Activated CD4-positive, alpha-beta T cell treated with anti-CD3 and anti-CD28 coated beads, Interleukin-2, amount 10 ng/mL, durations not matched to agents 7 days and 5 days (primary cell): ENCODE measurements around the gene SNX32. TPM values are rescaled to one million over a fixed set of nuclear protein-coding genes. Genes with fewer than 3 reads are reported as not detected.

Experiments used
- CTCF ChIA-PET: fragments of 350-600 bp; sonication (Branson Sonifier 250); formaldehyde crosslinking; loops from one replicate; lab custom pipeline; 2021; ENCODE audit warnings: antibody characterized with exemption; lab: Charles Lee
- POLR2A ChIA-PET: fragments of 350-600 bp; sonication (Branson Sonifier 250); formaldehyde crosslinking; loops from one replicate; lab custom pipeline; 2021; ENCODE audit warnings: antibody characterized with exemption; lab: Charles Lee
- DNase-seq: peaks from one replicate; pipeline ENCODE4 v3.0.0-alpha.2; 2020
- H3K27ac Mint-ChIP-seq: one replicate; pipeline ENCODE4 v1.8.0; 2021; ENCODE audit warnings: mild to moderate bottlenecking, moderate library complexity, mixed read lengths
- H3K27me3 Mint-ChIP-seq: one replicate; pipeline ENCODE4 v1.8.0; 2021; ENCODE audit warnings: mixed read lengths
- H3K36me3 Mint-ChIP-seq: one replicate; pipeline ENCODE4 v1.8.0; 2021; ENCODE audit warnings: low read depth, mixed read lengths
- H3K4me1 Mint-ChIP-seq: one replicate; pipeline ENCODE4 v1.8.0; 2021; ENCODE audit warnings: mixed read lengths
- H3K4me3 Mint-ChIP-seq: one replicate; pipeline ENCODE4 v1.8.0; 2021; ENCODE audit warnings: mild to moderate bottlenecking, moderate library complexity, mixed read lengths
- H3K9me3 Mint-ChIP-seq: one replicate; pipeline ENCODE4 v1.8.0; 2021; ENCODE audit warnings: mixed read lengths
- total RNA-seq, 2 experiments: library from RNA; stranded (reverse); gene quantifications; one replicate each; pipeline ENCODE4 v1.2.3, GENCODE V29; 2021

Gene SNX32
- total RNA-seq, 2 experiments from 2014 or later: 2.1 to 2.2 TPM

- DNase-seq: no peak
- peaks cover 8% of the 10 kb centered on the region for H3K4me1 Mint-ChIP-seq
- H3K27ac Mint-ChIP-seq: no peak overlapping the region
- H3K9me3 Mint-ChIP-seq: no peaks in the 10 kb centered on the region
- H3K4me3 Mint-ChIP-seq: no peak overlapping the region
- H3K27me3 Mint-ChIP-seq: peaks cover 34% of the 10 kb centered on the region
- POLR2A ChIA-PET: no interaction called here
- CTCF ChIA-PET: interaction anchor here (1.3 to 6.9 kb wide), 5 partner anchors 8 to 70 kb away, joined by 3 to 73 read pairs (median 6); partner anchors contain the start of gene AP5B1
- H3K36me3 Mint-ChIP-seq: peaks cover 2% of the 10 kb centered on the region
These were observed 42.0 kb upstream of the SNX32 start for GRCh38 chr11:65791719-65792213.

GRCh38 chr11:65792456-65792855, 41.3 kb upstream of the SNX32 start:
- ChIA-PET CTCF (interaction anchor here (1.0 to 6.9 kb wide), 6 partner anchors 9 to 69 kb away, joined by 3 to 73 read pairs (median 6); partner anchors contain the start of genes AP5B1 and MUS81), POLR2A (no interaction called here)
- Mint-ChIP-seq H3K36me3 (peaks cover 2% of the 10 kb centered on the region), H3K27me3 (peaks cover 29% of the 10 kb centered on the region), H3K27ac (no peak overlapping the region), H3K4me1 (peaks cover 6% of the 10 kb centered on the region), H3K9me3 (no peaks in the 10 kb centered on the region), H3K4me3 (no peak overlapping the region)
- DNase-seq: no peak

GRCh38 chr11:65793144-65793581, 40.6 kb upstream of the SNX32 start:
- Mint-ChIP-seq H3K27ac (no peak overlapping the region), H3K36me3 (no peaks in the 10 kb centered on the region), H3K4me1 (peaks cover 4% of the 10 kb centered on the region), H3K4me3 (no peak overlapping the region), H3K27me3 (peaks cover 26% of the 10 kb centered on the region), H3K9me3 (no peaks in the 10 kb centered on the region)
- no peak for DNase-seq
- ChIA-PET POLR2A (no interaction called here), CTCF (interaction anchor here (0.6 to 6.9 kb wide), 5 partner anchors 12 to 67 kb away, joined by 4 to 73 read pairs (median 5); partner anchors contain the start of genes AP5B1 and MUS81)

- H3K4me3 Mint-ChIP-seq: no peak overlapping the region
- no peak for DNase-seq
- H3K27ac Mint-ChIP-seq: no peak overlapping the region
- H3K4me1 Mint-ChIP-seq: peaks cover 5% of the 10 kb centered on the region
- ChIA-PET CTCF (interaction anchor here (0.9 to 6.9 kb wide), 4 partner anchors 11 to 33 kb away, joined by 3 to 73 read pairs (median 10); partner anchors contain the start of gene AP5B1), POLR2A (no interaction called here)
- H3K36me3 Mint-ChIP-seq: no peaks in the 10 kb centered on the region
- no peaks in the 10 kb centered on the region for H3K9me3 Mint-ChIP-seq
- peaks cover 23% of the 10 kb centered on the region for H3K27me3 Mint-ChIP-seq
These were observed 40.0 kb upstream of the SNX32 start for GRCh38 chr11:65793625-65794400.

- CTCF ChIA-PET: interaction anchor here (0.9 to 6.9 kb wide), 3 partner anchors 15 to 32 kb away, joined by 3 to 73 read pairs (median 17); partner anchors contain the start of gene AP5B1
- Mint-ChIP-seq H3K4me3 (no peak overlapping the region), H3K36me3 (no peaks in the 10 kb centered on the region), H3K9me3 (no peaks in the 10 kb centered on the region), H3K4me1 (peaks cover 7% of the 10 kb centered on the region), H3K27ac (no peak overlapping the region), H3K27me3 (peaks cover 17% of the 10 kb centered on the region)
- POLR2A ChIA-PET: no interaction called here
- no peak for DNase-seq
These were observed 38.9 kb upstream of the SNX32 start for GRCh38 chr11:65794570-65795510.

GRCh38 chr11:65796726-65797601, 36.8 kb upstream of the SNX32 start:
- Mint-ChIP-seq H3K4me3 (no peak overlapping the region), H3K36me3 (no peaks in the 10 kb centered on the region), H3K27me3 (peaks cover 11% of the 10 kb centered on the region), H3K9me3 (no peaks in the 10 kb centered on the region), H3K4me1 (peaks cover 7% of the 10 kb centered on the region), H3K27ac (no peak overlapping the region)
- no peak for DNase-seq
- CTCF ChIA-PET: interaction anchor here (0.6 to 4.7 kb wide), 5 partner anchors 17 to 227 kb away, joined by 3 to 17 read pairs (median 5); partner anchors contain the start of genes KAT5 and ZNRD2
- POLR2A ChIA-PET: no interaction called here

- Mint-ChIP-seq H3K36me3 (no peaks in the 10 kb centered on the region), H3K4me3 (no peak overlapping the region), H3K27me3 (peaks cover 13% of the 10 kb centered on the region), H3K27ac (no peak overlapping the region), H3K4me1 (peaks cover 7% of the 10 kb centered on the region), H3K9me3 (no peaks in the 10 kb centered on the region)
- no peak for DNase-seq
- ChIA-PET CTCF (interaction anchor here (0.6 to 4.7 kb wide), 6 partner anchors 12 to 228 kb away, joined by 3 to 17 read pairs (median 4); partner anchors contain the start of genes KAT5 and ZNRD2), POLR2A (no interaction called here)
These were observed 36.1 kb upstream of the SNX32 start for GRCh38 chr11:65797711-65798110.

GRCh38 chr11:65798882-65799281, 34.9 kb upstream of the SNX32 start:
- Mint-ChIP-seq H3K4me1 (peaks cover 7% of the 10 kb centered on the region), H3K4me3 (no peak overlapping the region), H3K27me3 (peaks cover 22% of the 10 kb centered on the region), H3K27ac (no peak overlapping the region), H3K36me3 (no peaks in the 10 kb centered on the region), H3K9me3 (no peaks in the 10 kb centered on the region)
- ChIA-PET POLR2A (no interaction called here), CTCF (interaction anchor here (0.8 to 4.7 kb wide), 5 partner anchors 11 to 207 kb away, joined by 3 to 17 read pairs (median 5); partner anchors contain the start of gene KAT5)
- DNase-seq: no peak

GRCh38 chr11:65801153-65801987, 32.4 kb upstream of the SNX32 start:
- peaks cover 5% of the 10 kb centered on the region for H3K4me1 Mint-ChIP-seq
- no peak overlapping the region for H3K27ac Mint-ChIP-seq
- H3K27me3 Mint-ChIP-seq: peaks cover 24% of the 10 kb centered on the region
- no peak for DNase-seq
- H3K4me3 Mint-ChIP-seq: no peak overlapping the region
- CTCF ChIA-PET: interaction anchor here (1.0 to 3.9 kb wide), 3 partner anchors 16 to 32 kb away, joined by 3 to 19 read pairs (median 5); partner anchors contain the start of gene AP5B1
- H3K36me3 Mint-ChIP-seq: no peaks in the 10 kb centered on the region
- H3K9me3 Mint-ChIP-seq: no peaks in the 10 kb centered on the region
- POLR2A ChIA-PET: no interaction called here

GRCh38 chr11:65802841-65803240, 30.9 kb upstream of the SNX32 start:
- Mint-ChIP-seq H3K27me3 (peaks cover 26% of the 10 kb centered on the region), H3K36me3 (no peaks in the 10 kb centered on the region), H3K4me1 (peaks cover 5% of the 10 kb centered on the region), H3K4me3 (no peak overlapping the region), H3K27ac (no peak overlapping the region), H3K9me3 (no peaks in the 10 kb centered on the region)
- CTCF ChIA-PET: interaction anchor here (0.9 to 3.9 kb wide), 4 partner anchors 14 to 96 kb away, joined by 3 to 19 read pairs (median 4); partner anchors contain the start of gene AP5B1
- no peak for DNase-seq
- POLR2A ChIA-PET: no interaction called here
